ENCODE data around the gene ZNF516.

GRCh38 chr18:76367168-76368125, 127.6 kb downstream of the ZNF516 start:
- TF ChIP-seq ZNF790 (CRISPR knock-in tag; IDR thresholded peaks at IDR 0.05; ENCODE audit: borderline replicate concordance) = no peak
- TF ChIP-seq RAD21 (CRISPR knock-in tag; IDR thresholded peaks at IDR 0.05) = no peak
- no peak for TF ChIP-seq ZBTB7B (CRISPR knock-in tag; IDR thresholded peaks at IDR 0.05)
- no peak for TF ChIP-seq TAF15 (IDR thresholded peaks at IDR 0.05; ENCODE audit: low read depth, low read length, poor library complexity, severe bottlenecking)
- TF ChIP-seq ZNF431 (CRISPR knock-in tag; IDR thresholded peaks at IDR 0.05; ENCODE audit: borderline replicate concordance, low read depth) = no peak
- TF ChIP-seq MAZ (IDR thresholded peaks at IDR 0.05; ENCODE audit: borderline replicate concordance, low read depth, low read length) = no peak
- no peak for TF ChIP-seq MAZ (CRISPR knock-in tag; IDR thresholded peaks at IDR 0.05; ENCODE audit: low read depth)
